IMR-90 (cell line): ENCODE results near the gene NRL. TPM values are rescaled to one million over a fixed set of nuclear protein-coding genes. Genes with fewer than 3 reads are reported as not detected.
A peak's percentile ranks its signal among the peaks of the same experiment; 100 is the strongest.

Experiments used
- ATAC-seq: fragments of 200-7000 bp; cut with Tn5 transposase; 2 replicates; pipeline ENCODE4 v1.9.1; 2020; ENCODE audit warnings: low read depth, mild to moderate bottlenecking, moderate library complexity
- BruUV-seq: library from RNA; stranded (reverse); fragments of 400-500 nt; replicated peaks from 2 replicates; lab custom pipeline; 2021; lab: Mats Ljungman, UMichigan
- CTCF ChIA-PET: fragments of 300-600 bp; formaldehyde crosslinking; extraction: SDS; loops from one replicate; lab custom pipeline; 2021; ENCODE audit warnings: antibody characterized with exemption; lab: Yijun Ruan, JAX
- POLR2A ChIA-PET: fragments of 300-600 bp; sonication (Branson Sonifier 250); formaldehyde crosslinking; loops from one replicate; lab custom pipeline; 2022; ENCODE audit warnings: antibody characterized with exemption; ENCODE audit not compliant: unreplicated experiment; lab: Charles Lee
- DNase-seq: peaks from one replicate; pipeline ENCODE4 v3.0.0; 2013
- H2AFZ ChIP-seq: replicated peaks from 2 replicates; pipeline ENCODE3; 2013; ENCODE audit warnings: low read length, mild to moderate bottlenecking; ENCODE audit not compliant: poor library complexity
- H2AK5ac ChIP-seq: 2 replicates; pipeline ENCODE4 v1.6.1; 2013; ENCODE audit warnings: low read depth, low read length, inconsistent platforms
- H2AK9ac ChIP-seq: replicated peaks from 2 replicates; pipeline ENCODE3; 2013; ENCODE audit warnings: mild to moderate bottlenecking, low read depth, low read length, moderate library complexity; ENCODE audit not compliant: poor library complexity
- H2BK120ac ChIP-seq: 2 replicates; pipeline ENCODE4 v1.6.1; 2013; ENCODE audit warnings: low read depth, low read length, inconsistent platforms
- H2BK15ac ChIP-seq: 3 replicates; pipeline ENCODE4 v1.6.1; 2013; ENCODE audit warnings: low read depth, low read length, inconsistent platforms
- H2BK20ac ChIP-seq: 2 replicates; pipeline ENCODE4 v1.6.1; 2013; ENCODE audit warnings: low read depth, mild to moderate bottlenecking, inconsistent platforms, low read length, moderate library complexity
- H2BK5ac ChIP-seq: 2 replicates; pipeline ENCODE4 v1.6.1; 2013; ENCODE audit warnings: mild to moderate bottlenecking, low read depth, low read length, inconsistent platforms; ENCODE audit not compliant: poor library complexity, severe bottlenecking
- H3K14ac ChIP-seq: replicated peaks from 2 replicates; pipeline ENCODE4 v1.6.1; 2013; ENCODE audit warnings: low read depth, low read length, inconsistent platforms
- H3K18ac ChIP-seq: 2 replicates; pipeline ENCODE4 v1.6.1; 2013; ENCODE audit warnings: low read depth, low read length, control low read depth
- H3K23ac ChIP-seq: 2 replicates; pipeline ENCODE4 v1.6.1; 2013; ENCODE audit warnings: low read depth, low read length, inconsistent platforms
- H3K27ac ChIP-seq: 2 replicates; pipeline ENCODE4 v1.5.1; 2013; ENCODE audit warnings: mild to moderate bottlenecking, control low read depth, low read length; ENCODE audit not compliant: insufficient read depth
- H3K27me3 ChIP-seq: 2 replicates; pipeline ENCODE4 v1.6.1; 2013; ENCODE audit warnings: low read length; ENCODE audit not compliant: control insufficient read depth, insufficient read depth
- H3K36me3 ChIP-seq: 2 replicates; pipeline ENCODE4 v1.6.1; 2013; ENCODE audit warnings: low read length, mixed read lengths; ENCODE audit not compliant: control insufficient read depth, insufficient read depth
- H3K4ac ChIP-seq: 2 replicates; pipeline ENCODE4 v1.6.1; 2013; ENCODE audit warnings: low read depth, low read length, inconsistent platforms
- H3K4me1 ChIP-seq: 2 replicates; pipeline ENCODE4 v1.6.1; 2013; ENCODE audit warnings: low read length, mixed read lengths; ENCODE audit not compliant: control insufficient read depth, insufficient read depth
- H3K4me2 ChIP-seq: 2 replicates; pipeline ENCODE4 v1.6.1; 2013; ENCODE audit warnings: low read depth, mild to moderate bottlenecking, control low read depth, low read length, moderate library complexity
- H3K4me3 ChIP-seq: 2 replicates; pipeline ENCODE4 v1.5.1; 2013; ENCODE audit warnings: low read depth, mild to moderate bottlenecking, control low read depth, low read length, moderate library complexity; ENCODE audit not compliant: insufficient read depth
- H3K56ac ChIP-seq: 2 replicates; pipeline ENCODE4 v1.6.1; 2013; ENCODE audit warnings: low read length, inconsistent platforms; ENCODE audit not compliant: insufficient read depth; ENCODE audit errors: extremely low read depth
- H3K79me1 ChIP-seq, 2 experiments: 2 replicates each; pipeline ENCODE4 v1.6.1; 2013; ENCODE audit warnings: low read length in 2 of 2, inconsistent platforms in 1 of 2, low read depth in 1 of 2
- H3K9ac ChIP-seq: 2 replicates; pipeline ENCODE4 v1.6.1; 2013; ENCODE audit warnings: low read depth, low read length, control low read depth
- H3K9me1 ChIP-seq: 2 replicates; pipeline ENCODE4 v1.6.1; 2013; ENCODE audit warnings: low read length, inconsistent platforms; ENCODE audit not compliant: insufficient read depth
- H3K9me3 ChIP-seq: 2 replicates; pipeline ENCODE4 v1.6.1; 2013; ENCODE audit warnings: low read length; ENCODE audit not compliant: control insufficient read depth, insufficient read depth
- H4K20me1 ChIP-seq: 2 replicates; pipeline ENCODE4 v1.6.1; 2013; ENCODE audit warnings: low read length, inconsistent platforms; ENCODE audit not compliant: insufficient read depth
- H4K5ac ChIP-seq: 2 replicates; pipeline ENCODE4 v1.6.1; 2013; ENCODE audit warnings: mild to moderate bottlenecking, low read depth, low read length, control low read depth
- H4K8ac ChIP-seq, 2 experiments: 2 replicates each; pipeline ENCODE4 v1.6.1; 2013; ENCODE audit warnings: low read depth in 2 of 2, low read length in 2 of 2, control low read depth in 1 of 2, inconsistent platforms in 1 of 2
- H4K91ac ChIP-seq: 2 replicates; pipeline ENCODE4 v1.6.1; 2013; ENCODE audit warnings: low read depth, low read length, inconsistent platforms; ENCODE audit not compliant: insufficient read depth
- CHD1 ChIP-seq: IDR thresholded peaks from 2 replicates; pipeline ENCODE4 v1.6.1; 2012; ENCODE audit warnings: low read depth, low read length, improper control_type of control experiment
- MAZ ChIP-seq: IDR thresholded peaks from 2 replicates; pipeline ENCODE4 v1.6.1; 2012; ENCODE audit warnings: low read depth, mild to moderate bottlenecking, low read length, improper control_type of control experiment, moderate library complexity, borderline replicate concordance
- USF2 ChIP-seq: fragments of 150-350 bp; IDR thresholded peaks from 2 replicates; pipeline ENCODE4 v1.6.1; 2017; ENCODE audit warnings: mild to moderate bottlenecking, antibody characterized with exemption, low read length, low read depth
- WGBS, 2 experiments: methylation state at CpG; one replicate each; pipeline versions ENCODE4 v1.1.5 to v1.1.7; 2013; ENCODE audit warnings: missing lambda C conversion rate in 2 of 2; ENCODE audit not compliant: insufficient read length in 1 of 2; ENCODE audit errors: extremely low coverage in 2 of 2; 5-methylcytosine and 5-hydroxymethylcytosine counted together
- dilution Hi-C: fragments of 300-500 bp; cut with HindIII; formaldehyde crosslinking; loops from one replicate; pipeline ENCODE4 v1.14.3; 2018; ENCODE audit warnings: low sequenced_read_pairs; ENCODE audit not compliant: unreplicated experiment
- in situ Hi-C: fragments of 300-500 bp; cut with MboI; formaldehyde crosslinking; loops from 3 replicates; pipeline ENCODE4 v1.14.3; 2019; ENCODE audit warnings: low sequenced_read_pairs, inconsistent platforms, mixed read lengths
- intact Hi-C: fragments of 100-400 bp; cut with micrococcal nuclease; formaldehyde crosslinking; loops from 2 replicates; pipeline ENCODE4 v1.10.0; 2022
- polyA plus RNA-seq, 3 experiments: library from polyadenylated mRNA; depleted of rRNA; stranded (reverse); fragments of >200 nt; gene quantifications; 2 replicates each; pipeline ENCODE4 v1.2.3, GENCODE V29; 2012; ENCODE audit warnings: low replicate concordance in 1 of 3
- total RNA-seq: library from RNA; depleted of rRNA; stranded (reverse); fragments of >200 nt; gene quantifications from 2 replicates; pipeline ENCODE4 v1.2.3, GENCODE V29; 2012

Gene NRL
- total and polyA plus RNA-seq, 2 of the 4 experiments (the other 2 are of a cell fraction): 0.18 to 0.70 TPM

DNA sequence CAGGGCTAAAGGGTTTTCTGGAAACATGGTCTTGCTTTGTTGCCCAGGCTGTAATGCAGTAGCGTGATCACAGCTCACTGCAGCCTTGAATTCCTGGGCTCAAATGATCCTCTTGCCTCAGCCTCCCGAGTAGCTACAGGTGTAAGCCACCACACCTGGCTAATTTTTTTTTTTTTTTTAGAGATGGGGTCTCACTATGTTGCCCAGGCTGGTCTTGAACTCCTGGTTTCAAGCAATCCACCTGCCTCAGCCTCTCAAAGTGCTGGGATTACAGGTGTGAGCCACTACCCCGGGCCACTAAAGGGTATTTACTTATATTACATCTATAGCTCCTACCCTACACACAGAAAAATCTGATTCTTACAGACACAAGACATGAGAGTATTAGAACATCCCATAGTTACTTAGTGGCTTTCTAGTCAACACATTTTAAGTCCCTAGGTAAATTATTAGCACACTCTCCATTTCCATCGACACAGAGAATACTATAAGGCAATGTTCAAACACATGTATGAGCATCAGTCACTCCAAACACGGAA is 6.3 kb downstream of the NRL start:
- CTCF ChIA-PET: interaction anchor here (0.5 to 3.9 kb wide), 23 partner anchors 10 to 257 kb away, joined by 3 to 41 read pairs (median 4); partner anchors contain the start of genes CARMIL3, EMC9, IRF9 and PCK2
- intact Hi-C loops (loop anchor here (1.0 kb wide), 2 partner anchors 50 to 94 kb away; no protein-coding TSS in a partner anchor), dilution Hi-C loops (no loop called here), in situ Hi-C loops (no loop called here)
- TF ChIP-seq USF2: no peak
- no peak for TF ChIP-seq CHD1
- TF ChIP-seq MAZ: no peak
- POLR2A ChIA-PET: interaction anchor here (0.7 kb wide), 1 partner anchor 28 kb away, joined by 3 read pairs; no protein-coding TSS in a partner anchor
- Histone ChIP-seq H3K23ac (no peak overlapping the region), H3K14ac (no peak overlapping the region), H3K9ac (no peak overlapping the region), H2AK5ac (no peak overlapping the region), H2BK15ac (no peak overlapping the region), H4K8ac (peak overlapping the region in 1 of 2 experiments; percentile 65; a peak in 1 of 4 replicates), H3K27me3 (no peaks in the 10 kb centered on the region), H4K91ac (no peak overlapping the region), H3K9me3 (no peaks in the 10 kb centered on the region; the same call in 1 of the 2 replicates), H3K56ac (no peak overlapping the region), H2BK120ac (no peak overlapping the region), H3K9me1 (no peaks in the 10 kb centered on the region), H4K5ac (no peak overlapping the region), H3K79me1 (no peaks in the 10 kb centered on the region), H3K36me3 (peaks cover 6% of the 10 kb centered on the region), H2BK20ac (no peak overlapping the region), H3K4me3 (no peak overlapping the region), H3K18ac (no peak overlapping the region), H2BK5ac (no peak overlapping the region), H2AFZ (peak overlapping the region; percentile 77), H3K4ac (no peak overlapping the region), H4K20me1 (no peaks in the 10 kb centered on the region), H3K4me1 (no peaks in the 10 kb centered on the region), H3K4me2 (no peak overlapping the region), H2AK9ac (no peak overlapping the region), H3K27ac (no peak overlapping the region)
- DNase-seq (no peak), ATAC-seq (no peak; the same call in 1 of the 2 replicates)
- no TSS peak for BruUV-seq
- WGBS, 2 experiments: 100% methylated on average over 1 of the region's 5 CpGs; no CpG with 5 or more reads in 1 of the 2 experiments
